GM21717 (cell line): ENCODE results near the gene SP3.
A peak's percentile ranks its signal among the peaks of the same experiment; 100 is the strongest.

Experiments used
- ATAC-seq: cut with Tn5 transposase; IDR thresholded peaks from one replicate; pipeline ENCODE4 v1.9.1; 2021; ENCODE audit warnings: mild to moderate bottlenecking, moderate library complexity; ENCODE audit not compliant: unreplicated experiment

Gene SP3

DNA sequence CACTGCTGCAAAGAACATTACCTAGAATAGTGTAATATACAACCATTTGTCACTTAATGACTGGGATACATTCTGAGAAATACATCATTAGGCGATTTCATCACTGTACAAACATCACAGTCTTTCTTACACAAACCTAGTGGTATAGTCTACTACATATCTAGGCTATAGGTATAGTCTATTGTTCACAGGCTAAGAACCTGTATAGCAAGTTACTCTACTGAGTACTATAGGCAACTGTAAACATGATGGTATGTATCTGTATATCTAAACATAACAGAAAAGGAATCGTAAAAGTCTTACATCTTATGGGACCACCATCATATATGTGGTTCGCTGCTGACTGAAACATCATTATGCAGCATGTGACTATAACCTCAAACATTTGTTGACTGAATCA lies 21.4 kb downstream of the SP3 start:
- ATAC-seq, result no peak

DNA sequence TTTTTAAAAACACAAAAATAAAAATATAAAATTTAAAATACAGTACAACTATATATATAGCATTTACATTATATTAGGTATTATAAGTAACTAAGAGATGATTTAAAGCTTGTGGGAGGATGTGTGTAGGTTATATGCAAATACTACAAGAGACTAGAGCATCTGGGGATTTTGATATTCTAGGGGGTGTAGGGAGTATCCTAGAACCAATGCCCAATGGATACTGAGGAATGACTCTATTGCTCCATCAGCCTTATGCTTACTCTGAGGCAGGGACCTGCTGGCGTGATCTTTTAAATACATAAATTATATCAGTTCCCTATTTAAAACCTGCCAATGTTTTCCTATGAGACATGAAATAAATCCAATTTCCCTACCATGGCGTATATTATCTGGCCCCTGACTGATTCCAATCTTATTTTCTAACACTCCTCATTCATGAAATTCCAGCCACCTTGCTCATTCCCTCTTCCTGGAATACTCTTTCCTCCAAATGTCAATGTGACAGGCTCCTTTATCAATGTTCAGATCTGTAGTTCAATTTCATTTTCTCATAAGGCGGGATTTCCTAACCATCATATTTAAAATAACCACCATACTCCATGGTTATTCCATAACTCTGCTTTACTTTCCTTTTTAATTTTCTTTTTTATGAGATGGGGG lies 22.2 kb downstream of the SP3 start:
- no peak for ATAC-seq

DNA sequence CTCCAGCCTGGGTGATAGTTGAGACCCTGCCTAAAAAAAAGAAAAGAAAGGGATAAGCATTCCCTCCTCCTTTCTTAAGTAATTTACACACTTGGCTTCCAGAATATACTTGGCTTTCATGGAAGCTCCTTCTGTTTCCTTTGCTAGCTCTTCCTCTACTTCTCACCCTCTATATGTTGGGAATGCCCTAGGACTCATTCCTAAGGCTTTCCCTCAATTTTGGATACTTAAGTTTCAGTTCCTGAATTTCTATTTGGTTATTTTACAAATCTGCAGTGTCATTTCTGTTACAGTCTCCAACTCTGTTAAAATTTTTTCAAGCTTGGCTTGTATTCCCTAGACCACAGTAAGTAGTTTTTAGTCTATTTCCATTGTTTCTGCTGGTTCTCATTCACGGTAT lies 23.6 kb downstream of the SP3 start:
- ATAC-seq, result no peak

DNA sequence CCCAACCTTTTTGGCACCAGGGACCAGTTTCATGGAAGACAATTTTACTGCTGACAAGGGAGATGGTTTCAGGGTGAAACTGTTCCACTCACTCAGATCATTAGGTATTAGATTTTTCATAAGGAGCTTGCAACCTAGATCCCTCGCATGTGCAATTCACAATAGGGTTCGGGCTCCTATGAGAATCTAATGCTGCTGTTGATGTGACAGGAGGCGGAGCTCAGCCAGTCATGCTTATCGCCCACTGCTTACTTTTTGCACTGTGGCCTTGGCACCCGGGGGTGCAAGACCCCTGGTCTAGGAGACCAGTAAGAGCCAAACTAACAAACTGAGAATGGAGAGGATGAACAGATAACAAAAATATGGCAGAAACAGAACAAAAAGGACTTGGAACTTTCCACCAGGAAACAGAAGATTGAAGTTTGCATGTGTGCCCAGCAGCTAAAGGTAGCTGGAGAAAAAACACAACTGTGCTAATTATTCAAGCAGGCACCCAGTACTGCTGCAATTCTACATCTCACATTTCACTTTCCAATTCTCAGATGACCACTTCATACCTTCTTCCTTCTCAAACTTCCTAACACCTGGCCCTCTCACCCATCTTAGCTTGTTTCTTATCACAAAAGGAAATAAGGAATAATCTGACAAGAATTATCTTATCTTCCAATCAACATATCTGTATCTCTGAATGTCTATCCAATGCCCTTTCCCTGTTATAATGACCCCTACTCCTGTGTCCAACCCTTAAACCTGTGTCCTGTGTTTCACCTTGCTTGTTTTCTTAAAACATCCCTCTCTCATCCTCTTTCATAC lies 24.8 kb downstream of the SP3 start:
- ATAC-seq, result no peak

DNA sequence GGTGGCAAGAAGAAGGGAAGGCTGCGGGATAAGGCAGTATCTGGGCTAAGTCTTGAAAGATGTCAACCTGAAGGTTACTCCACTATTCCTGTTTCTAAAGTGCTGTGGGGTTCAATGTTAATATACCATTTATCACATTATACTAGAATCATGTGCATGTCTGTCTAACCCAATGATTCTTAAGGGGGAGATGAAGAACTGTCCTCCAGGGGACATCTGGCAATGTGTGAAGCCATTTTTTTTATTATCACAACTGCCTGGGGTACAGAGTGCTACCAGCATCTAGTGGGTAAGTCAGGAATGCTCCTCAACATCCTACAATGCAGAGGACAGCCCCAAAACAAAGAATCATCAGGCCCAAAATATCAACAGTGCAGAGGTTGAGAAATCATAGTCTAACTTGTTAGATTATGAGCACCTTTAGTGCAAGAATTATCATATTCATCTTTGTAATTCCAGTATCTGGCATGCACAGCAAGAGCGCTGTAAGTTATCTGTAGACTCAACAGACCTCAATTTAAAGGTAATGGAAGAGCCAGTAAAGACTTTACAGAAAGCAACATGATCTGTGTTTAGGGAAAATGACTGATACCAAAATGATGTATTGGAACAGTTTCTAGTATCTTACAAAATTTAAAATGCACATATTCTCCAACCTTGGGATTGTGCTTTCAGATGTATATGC lies 26.3 kb downstream of the SP3 start:
- ATAC-seq, result no peak

DNA sequence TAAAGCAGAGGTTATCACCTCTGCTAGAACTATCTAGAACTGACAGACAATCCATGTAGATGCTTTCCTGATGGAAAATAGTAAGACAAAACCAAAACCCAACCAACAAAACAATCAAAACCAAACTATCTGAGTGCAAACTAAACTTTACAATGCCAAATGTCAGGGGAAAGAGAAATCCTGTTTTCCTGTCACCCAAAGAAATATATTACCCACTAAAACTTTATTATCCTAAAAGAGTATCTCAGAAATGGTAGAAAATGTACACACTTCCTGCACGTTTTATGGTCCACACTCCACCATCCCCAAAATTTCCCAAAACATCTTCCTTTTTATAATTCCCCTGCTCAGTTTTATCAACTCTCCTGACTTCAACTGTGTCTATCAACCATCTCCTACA lies 29.9 kb downstream of the SP3 start:
- no peak for ATAC-seq

DNA sequence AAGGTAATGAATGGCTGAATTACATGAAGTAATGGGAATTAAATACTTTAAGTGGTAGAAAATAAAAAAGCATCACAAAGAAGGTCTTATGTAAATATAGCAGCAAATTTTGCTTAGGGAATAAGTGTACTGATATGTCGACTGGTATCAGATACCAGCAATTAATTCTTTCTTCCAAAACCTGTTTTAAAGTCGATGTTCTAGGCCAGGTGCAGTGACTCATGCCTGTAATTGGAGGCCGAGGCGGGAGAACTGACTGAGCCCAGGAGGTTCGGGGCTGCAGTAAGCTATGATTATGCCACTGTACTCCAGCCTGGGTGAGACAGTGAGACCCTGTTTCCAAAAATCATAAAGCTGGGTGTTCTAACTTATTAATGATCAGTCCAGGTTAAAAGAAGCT lies 30.3 kb downstream of the SP3 start:
- ATAC-seq, result no peak

DNA sequence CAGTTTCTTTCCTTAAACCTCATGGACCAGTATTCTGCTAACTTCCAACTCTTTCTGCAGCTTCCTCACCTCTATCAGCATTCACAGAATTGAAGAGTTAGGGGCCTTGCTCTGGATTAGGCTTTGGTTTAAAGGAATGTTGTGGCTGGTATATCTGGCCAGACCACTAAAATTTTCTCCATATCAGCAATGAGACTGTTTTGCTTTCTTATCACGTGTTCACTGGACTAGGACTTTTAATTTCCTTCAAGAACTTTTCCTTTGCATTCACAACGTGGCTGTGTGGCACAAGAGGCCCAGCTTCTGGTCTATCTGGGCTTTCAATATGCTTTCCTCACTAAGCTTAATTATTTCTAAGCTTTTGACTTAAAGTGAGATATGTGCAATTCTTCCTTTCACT lies 33.4 kb downstream of the SP3 start:
- ATAC-seq, result no peak

DNA sequence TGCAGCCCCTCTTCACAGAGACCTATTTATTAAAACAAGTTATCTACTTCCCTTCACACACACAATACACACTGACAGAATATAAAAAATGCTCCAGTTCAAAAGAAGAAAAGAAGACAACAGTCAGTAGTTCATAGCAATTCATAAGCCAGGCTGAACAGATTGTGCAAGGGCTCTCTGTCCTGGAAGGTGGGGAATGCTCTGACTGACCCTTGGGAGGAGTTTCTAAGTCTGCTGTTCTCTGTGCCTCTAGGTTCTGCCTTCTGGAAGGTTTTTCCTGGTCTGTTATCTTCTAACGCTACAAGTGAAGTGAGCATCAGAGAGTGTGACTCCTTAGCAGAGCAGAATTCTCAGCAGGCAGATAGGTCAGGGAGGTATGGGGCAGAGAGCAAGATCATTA lies 35.7 kb downstream of the SP3 start:
- ATAC-seq, result no peak

DNA sequence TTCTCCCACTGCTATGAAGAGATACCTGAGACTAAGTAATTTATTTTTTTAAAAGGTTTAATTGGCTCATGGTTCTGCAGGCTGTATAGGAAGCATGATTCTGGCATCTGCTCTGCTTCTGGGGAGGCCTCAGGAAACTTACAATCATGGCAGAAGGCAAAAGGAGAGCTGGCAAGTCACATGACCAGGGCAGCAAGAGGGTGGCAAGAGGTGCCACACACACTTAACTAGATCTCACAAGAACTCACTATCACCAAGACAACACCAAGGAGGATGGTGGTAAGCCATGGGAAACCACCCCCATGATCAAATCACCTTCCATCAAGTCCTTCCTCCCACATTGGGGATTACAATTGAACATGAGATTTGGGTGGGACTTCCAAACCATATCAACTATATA lies 38.3 kb downstream of the SP3 start:
- no peak for ATAC-seq

DNA sequence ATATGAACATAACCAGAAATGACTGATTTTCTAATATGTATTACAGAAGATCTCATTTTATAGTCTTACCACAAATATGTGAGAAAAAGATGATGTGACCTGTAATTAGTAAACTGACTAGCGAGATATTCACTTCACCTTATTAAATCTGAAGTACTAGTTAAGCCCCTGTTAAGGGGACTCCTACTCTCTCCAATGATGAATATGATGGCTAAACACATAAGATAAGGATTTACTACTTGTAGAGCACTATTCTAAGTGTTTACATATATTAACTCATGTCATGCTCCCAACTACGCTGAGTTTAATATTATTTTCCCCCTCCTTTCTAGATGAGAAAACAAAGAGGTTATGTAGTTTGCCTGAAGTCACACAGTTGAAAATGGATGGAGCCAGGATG lies 40.9 kb downstream of the SP3 start:
- ATAC-seq, result no peak

DNA sequence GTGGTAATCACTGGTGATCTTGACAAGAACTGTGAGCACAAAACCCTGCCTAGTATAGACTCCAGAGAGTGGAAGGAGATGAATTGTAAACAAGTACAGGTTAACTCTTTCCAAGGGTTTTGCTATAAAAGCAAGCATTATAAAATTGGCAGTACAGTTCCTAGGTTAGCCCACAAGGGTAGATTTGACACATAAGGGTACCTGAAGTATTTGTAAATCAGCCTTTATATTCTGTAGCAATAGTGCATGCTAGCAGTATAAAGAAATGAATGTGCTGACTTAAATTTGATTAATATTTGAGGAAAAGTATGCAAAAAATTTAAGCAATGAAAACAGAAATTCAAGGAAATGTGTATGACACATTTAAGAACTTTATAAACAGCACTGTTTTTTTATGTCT lies 42.4 kb downstream of the SP3 start:
- no peak for ATAC-seq

DNA sequence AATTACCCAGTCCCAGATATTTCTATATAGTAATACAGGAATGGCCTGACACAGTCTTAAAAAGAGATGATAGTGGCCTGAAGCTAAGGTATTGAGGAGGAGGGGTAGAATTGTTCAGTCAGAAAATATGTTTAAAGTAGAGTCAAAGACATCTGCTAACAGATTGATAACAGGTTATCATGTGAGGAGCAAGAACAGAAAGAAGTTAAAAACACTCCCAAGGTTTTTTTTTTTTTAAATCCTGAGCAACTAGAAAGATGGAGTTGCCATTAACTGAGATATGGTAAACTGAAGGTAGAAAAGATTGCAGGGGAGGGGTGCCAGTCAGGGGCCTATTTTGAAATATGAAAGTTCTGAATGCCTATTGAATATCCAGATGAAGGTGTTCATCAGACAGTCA lies 43.1 kb downstream of the SP3 start:
- no peak for ATAC-seq

DNA sequence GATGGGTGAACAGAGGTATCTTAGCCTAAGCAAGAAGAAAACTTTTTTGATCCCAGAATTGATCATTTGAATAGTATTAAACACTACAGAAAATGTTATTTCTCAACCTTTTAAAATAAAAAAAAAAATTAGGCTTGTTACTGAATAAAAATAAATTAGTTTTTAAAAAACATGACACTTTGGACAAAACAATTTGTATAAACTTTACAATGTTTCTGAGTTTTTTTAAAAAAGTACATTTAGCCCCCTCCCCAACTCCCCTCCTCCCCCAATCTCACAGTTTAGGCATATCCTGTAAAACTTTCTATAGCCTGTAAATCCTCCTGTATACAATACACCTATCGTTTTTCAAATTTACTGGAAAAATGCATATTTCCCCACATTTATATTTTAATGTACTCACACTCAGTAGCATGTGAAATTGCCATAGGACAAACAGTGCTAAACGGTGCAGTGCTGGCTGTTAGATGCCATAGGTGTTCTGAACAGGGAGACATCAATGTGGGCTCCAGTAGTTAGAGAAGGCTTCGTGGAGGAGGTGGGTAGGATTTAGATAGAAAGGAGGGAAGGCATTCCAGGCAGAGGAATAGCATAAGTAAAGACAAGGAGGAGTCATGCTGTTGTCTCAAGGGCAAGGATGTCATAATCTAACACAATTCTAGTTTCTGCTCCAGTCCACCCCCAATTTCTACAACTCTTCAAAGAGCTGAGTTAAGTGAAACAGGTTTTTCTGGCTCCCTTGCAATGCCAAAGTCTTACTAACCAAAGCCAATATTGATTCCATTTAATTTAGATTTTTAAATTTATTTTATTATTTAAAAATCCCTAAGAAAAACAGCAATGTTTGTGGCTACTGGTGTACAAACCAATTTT lies 50.9 kb downstream of the SP3 start:
- no peak for ATAC-seq

DNA sequence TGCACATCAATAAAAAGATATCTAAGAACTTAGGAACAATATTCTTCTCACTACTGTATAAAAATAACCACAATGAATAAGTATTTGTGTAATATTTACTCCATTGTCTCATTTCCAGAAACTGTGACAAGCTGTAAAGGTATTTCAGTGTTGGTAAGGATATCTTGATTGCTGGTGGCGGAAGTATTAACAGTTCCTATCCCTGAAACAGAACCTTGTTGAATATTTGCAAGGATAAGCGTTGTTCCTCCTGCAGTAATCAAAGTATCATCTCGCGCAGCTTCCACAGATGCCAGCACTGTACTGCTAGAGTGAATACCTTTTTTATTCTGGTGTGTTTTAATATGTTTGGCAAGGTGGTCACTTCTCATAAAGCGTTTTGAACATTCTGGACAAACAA lies 55.3 kb downstream of the SP3 start:
- ATAC-seq, result no peak

DNA sequence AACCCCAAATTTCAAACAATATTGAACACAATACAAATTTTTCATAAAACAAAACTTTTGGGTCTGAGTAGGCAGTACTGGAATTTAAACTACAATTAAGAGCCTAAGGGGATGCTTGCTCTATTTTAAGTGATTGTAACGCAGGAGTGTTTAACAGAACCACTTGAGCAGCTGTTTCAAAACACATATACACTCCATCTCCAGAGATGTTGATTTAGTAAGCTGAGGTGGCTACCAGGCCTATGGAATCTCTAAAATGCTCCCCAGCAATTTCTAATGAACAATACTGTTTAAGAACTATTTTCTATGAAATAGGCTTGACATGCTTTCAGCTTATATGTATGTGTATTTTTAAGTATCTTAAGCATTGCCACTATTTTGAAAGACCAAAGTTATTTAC lies 58.5 kb downstream of the SP3 start:
- ATAC-seq, result no peak

DNA sequence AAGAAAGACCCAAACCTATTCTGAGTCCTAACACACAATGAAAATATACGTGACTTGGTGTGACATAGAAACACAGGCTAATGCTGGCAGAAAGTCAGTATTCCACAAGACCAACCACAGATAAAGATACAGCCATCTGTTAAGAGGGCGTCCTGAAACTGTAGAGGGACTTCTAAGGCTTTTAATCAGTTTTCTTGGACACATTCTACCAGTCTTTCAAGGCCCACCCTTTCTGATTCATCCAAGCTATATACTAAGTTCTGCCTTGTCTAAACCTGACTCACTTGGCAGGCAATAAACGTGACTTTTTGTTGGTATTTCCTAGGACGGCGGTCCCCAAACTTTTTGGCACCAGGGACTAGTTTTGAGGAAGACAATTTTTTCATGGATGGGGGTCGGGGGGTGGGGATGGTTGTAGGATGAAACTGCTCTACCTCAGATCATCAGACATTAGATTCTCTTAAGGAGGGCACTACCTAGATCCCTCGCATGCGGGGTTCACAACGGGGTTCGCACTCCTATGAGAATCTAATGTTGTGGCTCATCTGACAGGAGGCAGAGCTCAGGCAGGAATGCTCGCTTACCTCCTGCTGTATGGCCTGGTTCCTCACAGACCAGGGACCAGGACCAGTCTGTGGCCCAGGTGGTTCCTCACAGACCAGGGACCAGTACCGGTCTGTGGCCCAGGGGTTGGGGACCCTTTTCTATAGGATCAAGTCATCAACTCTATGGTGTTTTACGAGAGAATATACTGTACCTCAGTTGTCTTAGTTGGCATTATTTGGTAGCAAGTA lies 61.4 kb downstream of the SP3 start:
- no peak for ATAC-seq

DNA sequence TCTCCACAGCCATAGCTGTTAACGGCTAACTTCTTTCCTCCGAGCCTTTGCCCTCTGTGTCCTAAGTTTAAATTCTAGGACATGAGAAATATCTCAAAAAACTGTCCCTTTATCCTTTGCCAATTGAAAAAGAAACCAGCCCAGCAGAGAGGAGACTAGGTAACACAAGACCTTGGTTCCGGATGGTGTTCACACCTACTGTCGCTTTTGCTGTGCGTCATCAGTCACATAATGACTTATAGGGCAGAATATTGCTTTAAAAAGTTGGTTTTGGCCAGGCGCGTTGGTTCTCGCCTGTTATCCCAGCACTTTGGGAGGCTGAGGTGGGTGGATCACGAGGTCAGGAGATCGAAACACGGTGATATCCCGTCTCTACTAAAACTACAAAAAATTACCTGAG lies 66.2 kb downstream of the SP3 start:
- ATAC-seq, result peak; percentile 49

DNA sequence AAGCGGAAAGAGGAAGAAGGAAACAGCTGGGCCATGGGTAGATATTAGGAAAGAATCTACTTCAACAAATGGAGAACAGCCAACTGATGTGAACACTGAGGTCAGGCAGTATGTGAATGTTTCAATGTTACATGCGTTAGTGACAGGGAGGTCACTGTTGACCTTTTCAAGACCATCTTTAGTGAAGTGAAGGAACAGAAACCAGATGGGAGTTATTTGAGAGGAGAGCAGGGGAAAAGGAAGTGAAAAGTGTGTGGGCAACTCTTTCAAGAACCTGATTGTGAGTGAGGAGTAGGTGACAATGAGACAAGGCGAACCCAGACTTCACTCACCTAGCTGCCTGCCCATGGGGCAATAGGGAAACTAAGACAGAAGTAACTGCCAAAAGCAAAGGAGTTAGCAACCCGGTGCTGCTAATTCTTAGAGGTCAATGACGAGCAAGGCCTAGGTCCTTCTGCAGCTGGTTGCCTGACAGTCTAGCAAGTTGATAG lies 67.0 kb downstream of the SP3 start:
- peak; percentile 89 for ATAC-seq

DNA sequence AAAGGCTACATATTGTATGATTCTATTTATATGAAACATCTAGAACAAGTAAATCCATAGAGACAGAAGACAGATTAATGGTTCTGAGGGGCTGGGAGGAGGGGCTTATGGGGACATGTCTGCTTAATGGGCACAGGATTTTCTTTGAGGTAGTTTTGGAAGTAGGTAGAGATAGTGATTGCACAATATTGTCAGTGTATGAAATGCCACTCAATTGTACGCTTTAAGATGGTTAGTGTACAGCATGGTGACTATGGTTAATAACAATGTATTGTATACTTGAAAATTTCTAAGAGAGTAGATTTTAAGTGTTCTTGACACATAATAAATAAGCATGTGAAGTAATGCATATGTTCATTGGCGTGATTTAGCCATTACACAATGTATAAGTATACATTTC lies 68.4 kb downstream of the SP3 start:
- no peak for ATAC-seq
